HG03442 (cell line): Measurements from ENCODE around the gene MED27.

Experiments used
- ATAC-seq: cut with Tn5 transposase; IDR thresholded peaks from one replicate; pipeline ENCODE4 v1.9.1; 2021; ENCODE audit warnings: mild to moderate bottlenecking, moderate library complexity; ENCODE audit not compliant: unreplicated experiment

The MED27 gene

GRCh38 chr9:131864531-131864930, 215.1 kb downstream of the MED27 start:
- ATAC-seq = no peak

- no peak for ATAC-seq
Observed at GRCh38 chr9:131863306-131863896, 216.3 kb downstream of the MED27 start.

GRCh38 chr9:131862261-131862660, 217.4 kb downstream of the MED27 start:
- ATAC-seq = no peak

- no peak for ATAC-seq
Observed at GRCh38 chr9:131860430-131860829, 219.2 kb downstream of the MED27 start.

- ATAC-seq = no peak
Observed at GRCh38 chr9:131858147-131858546, 221.5 kb downstream of the MED27 start.

- ATAC-seq = no peak
Observed at GRCh38 chr9:131856105-131856504, 223.6 kb downstream of the MED27 start.

GRCh38 chr9:131854896-131855613, 224.6 kb downstream of the MED27 start:
- no peak for ATAC-seq

GRCh38 chr9:131854334-131854733, 225.3 kb downstream of the MED27 start:
- no peak for ATAC-seq

GRCh38 chr9:131853434-131853833, 226.2 kb downstream of the MED27 start:
- ATAC-seq = no peak

GRCh38 chr9:131851414-131851813, 228.3 kb downstream of the MED27 start:
- no peak for ATAC-seq

GRCh38 chr9:131849391-131849790, 230.3 kb downstream of the MED27 start:
- ATAC-seq = no peak

- ATAC-seq = no peak
Observed at GRCh38 chr9:131848570-131849160, 231.0 kb downstream of the MED27 start.

GRCh38 chr9:131847665-131848354, 231.9 kb downstream of the MED27 start:
- ATAC-seq = no peak

GRCh38 chr9:131845305-131846298, 234.1 kb downstream of the MED27 start:
- no peak for ATAC-seq

GRCh38 chr9:131844745-131845118, 234.9 kb downstream of the MED27 start:
- ATAC-seq = no peak

- no peak for ATAC-seq
Observed at GRCh38 chr9:131843989-131844744, 235.5 kb downstream of the MED27 start.

- ATAC-seq = no peak
Observed at GRCh38 chr9:131841765-131842318, 237.8 kb downstream of the MED27 start.

- no peak for ATAC-seq
Observed at GRCh38 chr9:131840751-131841702, 238.6 kb downstream of the MED27 start.
